Gastrocnemius medialis (tissue), 4 donors: Measurements from ENCODE around the gene SELENOS. TPM values are rescaled to one million over a fixed set of nuclear protein-coding genes. Genes with fewer than 3 reads are reported as not detected.
A peak's percentile ranks its signal among the peaks of the same experiment; 100 is the strongest.

Experiments used
- ATAC-seq, 2 donors: fragments of 150-250 bp; one replicate each; pipeline ENCODE4 v1.9.1; 2016
- DNase-seq, 2 donors: peaks; one replicate each; pipeline ENCODE4 v3.0.0-alpha.2; 2019
- H3K27ac ChIP-seq, 4 donors: fragments of 200-600 bp; sonication (generic); 1 replicate in 1 of 4; 2 replicates in 3 of 4; pipeline ENCODE4 v1.5.1; 2016 to 2018; ENCODE audit warnings: mild to moderate bottlenecking in 2 of 4, moderate library complexity in 1 of 4
- H3K27me3 ChIP-seq, 3 donors: fragments of 200-600 bp; sonication (generic) in 2 of 3; 1 replicate in 1 of 3; 2 replicates in 2 of 3; pipeline versions ENCODE4 v1.5.1 to v1.6.0; 2016 to 2019; ENCODE audit warnings: mild to moderate bottlenecking in 1 of 3, moderate library complexity in 1 of 3
- H3K36me3 ChIP-seq, 2 donors: fragments of 200-600 bp; sonication (generic) in 1 of 2; one replicate each; pipeline ENCODE4 v1.5.1; 2017 to 2018
- H3K4me1 ChIP-seq, 2 donors: fragments of 200-600 bp; sonication (generic) in 1 of 2; one replicate each; pipeline ENCODE4 v1.5.1; 2016 to 2017; ENCODE audit warnings: mild to moderate bottlenecking in 2 of 2
- H3K4me3 ChIP-seq, 4 donors: fragments of 200-600 bp; sonication (generic) in 3 of 4; 1 replicate in 1 of 4; 2 replicates in 3 of 4; pipeline ENCODE4 v1.5.1; 2016 to 2019; ENCODE audit warnings: mild to moderate bottlenecking in 2 of 4
- H3K9me3 ChIP-seq, 3 donors: fragments of 200-600 bp; sonication (generic) in 2 of 3; 1 replicate in 1 of 3; 2 replicates in 2 of 3; pipeline ENCODE4 v1.5.1; 2016 to 2019
- CTCF ChIP-seq, 5 experiments: fragments of 450-650 bp in 3 of 5; fragments of 200-600 bp in 2 of 5; sonication (generic) in 2 of 5; IDR thresholded peaks in 4 of 5; conservative IDR thresholded peaks in 1 of 5; 1 replicate in 4 of 5; 2 replicates in 1 of 5; pipeline ENCODE4 v1.5.1; 2016 to 2019; ENCODE audit warnings: antibody characterized with exemption in 5 of 5, mild to moderate bottlenecking in 3 of 5, moderate library complexity in 3 of 5
- POLR2A ChIP-seq, 2 donors: fragments of 450-650 bp; IDR thresholded peaks; one replicate each; pipeline ENCODE4 v1.6.1; 2017; ENCODE audit warnings: antibody characterized with exemption in 2 of 2, mild to moderate bottlenecking in 2 of 2, moderate library complexity in 2 of 2
- in situ Hi-C, 4 donors: fragments of 200-750 bp; cut with MboI; loops; one replicate each; pipeline versions ENCODE4 v1.15.0 to v1.8.0; 2017; ENCODE audit warnings: low sequenced_read_pairs in 4 of 4
- intact Hi-C: fragments of 100-400 bp; cut with DNase I; formaldehyde crosslinking; loops from one replicate; pipeline ENCODE4 v1.15.1; 2023; ENCODE audit warnings: low total_unique reads
- total RNA-seq, 4 donors: library from RNA; depleted of rRNA; stranded (reverse); fragments of >200 nt; gene quantifications; one replicate each; pipeline versions ENCODE4 v1.1.0 to v1.2.3, GENCODE V29; 2016

The SELENOS gene
- total RNA-seq, 4 donors from 2014 or later, result 74.9 to 106 (median 89.1) TPM

- H3K9me3 ChIP-seq, result no peaks in the 10 kb centered on the region
- intact Hi-C loops (loop anchor here (5.0 to 10.0 kb wide), 4 partner anchors 64 to 906 kb away; partner anchors contain the start of genes ADAMTS17 and LRRK1), in situ Hi-C loops (loop anchor here in 3 of 4 donors (25.0 kb wide), 3 partner anchors 339 to 639 kb away; partner anchors contain the start of genes ASB7 (in 2 of the 3), LINS1 (in 2 of the 3) and LRRK1 (in 2 of the 3))
- no peak for DNase-seq
- H3K27ac ChIP-seq, result peak overlapping the region; percentile 74 to 88 (median 86)
- H3K36me3 ChIP-seq, result no peaks in the 10 kb centered on the region
- H3K4me1 ChIP-seq, result peaks cover 32 to 46% of the 10 kb centered on the region in 2 donors
- H3K27me3 ChIP-seq, result no peaks in the 10 kb centered on the region
- peak overlapping the region; percentile 74 to 87 (median 82) for H3K4me3 ChIP-seq
- ATAC-seq, result peak; percentile 70 to 80
- TF ChIP-seq POLR2A (IDR thresholded peaks at IDR 0.05) (no peak), CTCF (IDR thresholded peaks at IDR 0.05 in 4 of 5, conservative IDR thresholded peaks at IDR 0.05 in 1 of 5) (no peak)
Observed at GRCh38 chr15:101250873-101251829, 26.1 kb downstream of the SELENOS start.

- in situ Hi-C loops (loop anchor here in 3 of 4 donors (25.0 kb wide), 3 partner anchors 338 to 638 kb away; partner anchors contain the start of genes ASB7 (in 2 of the 3), LINS1 (in 2 of the 3) and LRRK1 (in 2 of the 3)), intact Hi-C loops (loop anchor here (5.0 to 10.0 kb wide), 4 partner anchors 63 to 906 kb away; partner anchors contain the start of genes ADAMTS17 and LRRK1)
- Histone ChIP-seq H3K4me3 (peak overlapping the region; percentile 74 to 87 (median 82)), H3K4me1 (peaks cover 34 to 53% of the 10 kb centered on the region in 2 donors), H3K27ac (peak overlapping the region; percentile 64 to 78 (median 74)), H3K9me3 (no peaks in the 10 kb centered on the region), H3K27me3 (no peaks in the 10 kb centered on the region), H3K36me3 (no peaks in the 10 kb centered on the region)
- ATAC-seq (no peak), DNase-seq (no peak)
- TF ChIP-seq CTCF (IDR thresholded peaks at IDR 0.05 in 4 of 5, conservative IDR thresholded peaks at IDR 0.05 in 1 of 5), result no peak
Observed at GRCh38 chr15:101250341-101250831, 26.9 kb downstream of the SELENOS start.

- in situ Hi-C loops (loop anchor here in 1 of 4 donors (10.0 kb wide), 1 partner anchor 73 kb away; no protein-coding TSS in a partner anchor), intact Hi-C loops (no loop called here)
- Histone ChIP-seq H3K4me1 (peaks cover 42 to 72% of the 10 kb centered on the region in 2 donors), H3K9me3 (no peaks in the 10 kb centered on the region), H3K27ac (no peak overlapping the region), H3K27me3 (no peaks in the 10 kb centered on the region), H3K4me3 (no peak overlapping the region), H3K36me3 (no peaks in the 10 kb centered on the region)
- ATAC-seq (no peak), DNase-seq (no peak)
- no peak for TF ChIP-seq POLR2A (IDR thresholded peaks at IDR 0.05)
- TF ChIP-seq CTCF (IDR thresholded peaks at IDR 0.05 in 4 of 5, conservative IDR thresholded peaks at IDR 0.05 in 1 of 5), result no peak
Observed at GRCh38 chr15:101248274-101248673, 29.0 kb downstream of the SELENOS start.

- in situ Hi-C loops (loop anchor here in 1 of 4 donors (10.0 kb wide), 1 partner anchor 72 kb away; no protein-coding TSS in a partner anchor), intact Hi-C loops (no loop called here)
- no peak overlapping the region for H3K4me3 ChIP-seq
Observed at GRCh38 chr15:101246824-101247745, 30.2 kb downstream of the SELENOS start.

More at GRCh38 chr15:101246824-101247745, 30.2 kb downstream of the SELENOS start:
- no peak overlapping the region for H3K27ac ChIP-seq
- ATAC-seq (no peak), DNase-seq (no peak)
- H3K36me3 ChIP-seq, result no peaks in the 10 kb centered on the region
- H3K9me3 ChIP-seq, result no peaks in the 10 kb centered on the region
- TF ChIP-seq CTCF (IDR thresholded peaks at IDR 0.05 in 4 of 5, conservative IDR thresholded peaks at IDR 0.05 in 1 of 5), result no peak
- TF ChIP-seq POLR2A (IDR thresholded peaks at IDR 0.05), result no peak
- no peaks in the 10 kb centered on the region for H3K27me3 ChIP-seq
- H3K4me1 ChIP-seq, result peaks cover 43 to 72% of the 10 kb centered on the region in 2 donors
